Omental fat pad (tissue), 4 donors: ENCODE data around the gene ITGAX. TPM values are rescaled to one million over a fixed set of nuclear protein-coding genes. Genes with fewer than 3 reads are reported as not detected.

ENCODE experiments used
- ATAC-seq: fragments of 150-250 bp; one replicate; pipeline ENCODE4 v1.9.1; 2016; ENCODE audit warnings: mild to moderate bottlenecking, moderate library complexity; ENCODE audit not compliant: low FRiP score
- DNase-seq: peaks from one replicate; pipeline ENCODE4 v3.0.0-alpha.2; 2019; ENCODE audit warnings: low spot score
- total RNA-seq, 4 donors: library from RNA; depleted of rRNA; stranded (reverse); fragments of >200 nt; gene quantifications; one replicate each; pipeline ENCODE4 v1.1.0, GENCODE V29; 2016
- TF ChIP-seq, protein P1 (sequence below), 3 donors: fragments of 450-650 bp; IDR thresholded peaks; one replicate each; pipeline ENCODE4 v1.5.1; 2016 to 2017; ENCODE audit warnings: antibody characterized with exemption in 3 of 3, mild to moderate bottlenecking in 3 of 3, moderate library complexity in 2 of 3

Gene ITGAX
- total RNA-seq, 4 donors from 2014 or later = 11.7 to 161 (median 27.0) TPM

DNA sequence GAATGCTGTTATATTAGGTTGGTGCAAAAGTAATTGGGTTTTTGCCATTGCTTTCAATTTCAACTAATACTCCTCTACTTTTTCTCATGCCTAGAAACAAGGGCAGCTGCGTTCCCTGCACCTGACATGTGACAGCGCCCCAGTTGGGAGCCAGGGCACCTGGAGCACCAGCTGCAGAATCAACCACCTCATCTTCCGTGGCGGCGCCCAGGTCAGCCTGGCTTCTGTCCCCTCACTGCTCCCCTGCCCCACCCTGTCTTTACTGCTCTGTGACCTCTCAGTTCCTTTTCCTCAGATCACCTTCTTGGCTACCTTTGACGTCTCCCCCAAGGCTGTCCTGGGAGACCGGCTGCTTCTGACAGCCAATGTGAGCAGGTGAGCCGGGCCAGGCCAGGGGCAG, 21.7 kb downstream of the ITGAX start:
- no peak for DNase-seq
- ATAC-seq = no peak
- TF ChIP-seq, protein P1, sequence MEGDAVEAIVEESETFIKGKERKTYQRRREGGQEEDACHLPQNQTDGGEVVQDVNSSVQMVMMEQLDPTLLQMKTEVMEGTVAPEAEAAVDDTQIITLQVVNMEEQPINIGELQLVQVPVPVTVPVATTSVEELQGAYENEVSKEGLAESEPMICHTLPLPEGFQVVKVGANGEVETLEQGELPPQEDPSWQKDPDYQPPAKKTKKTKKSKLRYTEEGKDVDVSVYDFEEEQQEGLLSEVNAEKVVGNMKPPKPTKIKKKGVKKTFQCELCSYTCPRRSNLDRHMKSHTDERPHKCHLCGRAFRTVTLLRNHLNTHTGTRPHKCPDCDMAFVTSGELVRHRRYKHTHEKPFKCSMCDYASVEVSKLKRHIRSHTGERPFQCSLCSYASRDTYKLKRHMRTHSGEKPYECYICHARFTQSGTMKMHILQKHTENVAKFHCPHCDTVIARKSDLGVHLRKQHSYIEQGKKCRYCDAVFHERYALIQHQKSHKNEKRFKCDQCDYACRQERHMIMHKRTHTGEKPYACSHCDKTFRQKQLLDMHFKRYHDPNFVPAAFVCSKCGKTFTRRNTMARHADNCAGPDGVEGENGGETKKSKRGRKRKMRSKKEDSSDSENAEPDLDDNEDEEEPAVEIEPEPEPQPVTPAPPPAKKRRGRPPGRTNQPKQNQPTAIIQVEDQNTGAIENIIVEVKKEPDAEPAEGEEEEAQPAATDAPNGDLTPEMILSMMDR (IDR thresholded peaks at IDR 0.05) = no peak

DNA sequence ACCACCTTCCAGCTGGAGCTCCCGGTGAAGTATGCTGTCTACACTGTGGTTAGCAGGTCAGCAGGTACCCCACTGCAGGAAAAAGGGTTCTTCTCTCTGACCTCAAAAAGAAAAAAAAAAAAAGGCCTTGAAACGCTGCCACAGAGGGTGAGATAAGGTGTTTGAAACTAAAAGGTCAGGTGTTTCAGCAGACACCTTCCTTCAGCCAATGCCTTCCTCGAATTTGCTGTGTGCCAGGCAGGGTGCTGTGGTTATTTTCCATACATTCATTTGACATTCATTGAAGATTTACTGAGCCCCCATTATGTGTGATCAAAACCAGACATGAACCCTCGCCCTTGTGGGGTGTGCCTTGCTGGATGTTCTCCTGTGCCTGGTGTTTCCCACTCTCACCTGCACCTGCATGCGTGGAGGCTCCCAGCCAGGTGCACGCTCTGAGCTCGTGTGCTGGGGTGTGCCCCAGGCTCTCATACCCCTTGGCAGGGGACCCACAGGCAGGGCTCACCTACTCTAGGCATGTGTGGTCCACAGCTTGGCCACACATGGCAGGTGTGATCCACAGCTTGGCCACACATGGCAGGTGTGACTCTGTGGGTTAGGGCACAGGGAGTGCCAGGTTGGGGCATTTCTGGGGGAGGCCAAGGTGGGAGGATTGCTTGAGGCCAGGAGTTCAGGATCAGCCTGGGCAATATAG, 22.4 kb downstream of the ITGAX start:
- DNase-seq (no peak), ATAC-seq (no peak)
- TF ChIP-seq, protein P1 (IDR thresholded peaks at IDR 0.05) = no peak

DNA sequence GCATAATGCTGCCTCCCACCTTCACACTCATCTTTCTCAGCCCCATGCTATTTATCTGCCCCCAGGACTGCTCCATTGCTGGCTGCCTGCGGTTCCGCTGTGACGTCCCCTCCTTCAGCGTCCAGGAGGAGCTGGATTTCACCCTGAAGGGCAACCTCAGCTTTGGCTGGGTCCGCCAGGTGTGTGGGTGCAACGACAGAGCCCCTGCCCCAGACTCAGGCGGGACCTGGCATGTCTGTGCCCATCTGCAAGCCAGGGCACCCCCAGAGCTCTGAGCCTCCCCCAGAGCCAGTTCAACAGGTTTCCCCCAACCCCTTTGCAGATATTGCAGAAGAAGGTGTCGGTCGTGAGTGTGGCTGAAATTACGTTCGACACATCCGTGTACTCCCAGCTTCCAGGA, 25.2 kb downstream of the ITGAX start:
- TF ChIP-seq, protein P1 (IDR thresholded peaks at IDR 0.05) = no peak
- ATAC-seq (no peak), DNase-seq (no peak)

DNA sequence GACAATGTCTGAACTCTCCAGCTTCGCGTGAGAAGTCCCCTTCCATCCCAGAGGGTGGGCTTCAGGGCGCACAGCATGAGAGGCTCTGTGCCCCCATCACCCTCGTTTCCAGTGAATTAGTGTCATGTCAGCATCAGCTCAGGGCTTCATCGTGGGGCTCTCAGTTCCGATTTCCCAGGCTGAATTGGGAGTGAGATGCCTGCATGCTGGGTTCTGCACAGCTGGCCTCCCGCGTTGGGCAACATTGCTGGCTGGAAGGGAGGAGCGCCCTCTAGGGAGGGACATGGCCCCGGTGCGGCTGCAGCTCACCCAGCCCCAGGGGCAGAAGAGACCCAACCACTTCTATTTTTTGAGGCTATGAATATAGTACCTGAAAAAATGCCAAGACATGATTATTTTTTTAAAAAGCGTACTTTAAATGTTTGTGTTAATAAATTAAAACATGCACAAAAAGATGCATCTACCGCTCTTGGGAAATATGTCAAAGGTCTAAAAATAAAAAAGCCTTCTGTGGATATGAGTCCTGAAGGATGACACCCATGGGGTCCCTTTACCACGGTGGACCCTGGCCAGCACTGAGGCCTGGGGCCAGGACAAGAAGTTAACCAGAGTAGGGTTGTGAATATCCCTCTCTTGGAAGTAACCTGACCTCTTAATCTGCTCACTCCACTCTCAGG, 27.6 kb downstream of the ITGAX start:
- DNase-seq (no peak), ATAC-seq (no peak)
- TF ChIP-seq, protein P1 (IDR thresholded peaks at IDR 0.05) = no peak

DNA sequence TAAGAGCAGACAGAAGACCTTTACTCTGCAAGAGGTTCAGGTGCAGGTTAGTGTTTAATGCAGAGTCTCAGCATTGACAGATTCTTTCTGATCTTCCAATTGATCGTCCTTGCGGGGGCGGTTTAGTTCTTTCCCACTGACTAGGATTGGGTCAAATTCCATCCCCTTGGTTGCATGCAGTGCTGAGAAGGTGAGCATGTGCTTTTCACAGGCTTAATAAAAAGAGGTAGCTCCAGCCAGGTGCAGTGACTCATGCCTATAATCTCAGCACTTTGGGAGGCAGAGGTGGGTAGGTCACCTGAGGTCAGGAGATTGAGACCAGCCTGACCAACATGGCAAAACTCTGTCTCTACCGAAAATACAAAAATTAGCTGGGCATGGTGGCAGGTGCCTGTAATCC, 30.7 kb downstream of the ITGAX start:
- ATAC-seq (no peak), DNase-seq (no peak)
- TF ChIP-seq, protein P1 (IDR thresholded peaks at IDR 0.05) = no peak

DNA sequence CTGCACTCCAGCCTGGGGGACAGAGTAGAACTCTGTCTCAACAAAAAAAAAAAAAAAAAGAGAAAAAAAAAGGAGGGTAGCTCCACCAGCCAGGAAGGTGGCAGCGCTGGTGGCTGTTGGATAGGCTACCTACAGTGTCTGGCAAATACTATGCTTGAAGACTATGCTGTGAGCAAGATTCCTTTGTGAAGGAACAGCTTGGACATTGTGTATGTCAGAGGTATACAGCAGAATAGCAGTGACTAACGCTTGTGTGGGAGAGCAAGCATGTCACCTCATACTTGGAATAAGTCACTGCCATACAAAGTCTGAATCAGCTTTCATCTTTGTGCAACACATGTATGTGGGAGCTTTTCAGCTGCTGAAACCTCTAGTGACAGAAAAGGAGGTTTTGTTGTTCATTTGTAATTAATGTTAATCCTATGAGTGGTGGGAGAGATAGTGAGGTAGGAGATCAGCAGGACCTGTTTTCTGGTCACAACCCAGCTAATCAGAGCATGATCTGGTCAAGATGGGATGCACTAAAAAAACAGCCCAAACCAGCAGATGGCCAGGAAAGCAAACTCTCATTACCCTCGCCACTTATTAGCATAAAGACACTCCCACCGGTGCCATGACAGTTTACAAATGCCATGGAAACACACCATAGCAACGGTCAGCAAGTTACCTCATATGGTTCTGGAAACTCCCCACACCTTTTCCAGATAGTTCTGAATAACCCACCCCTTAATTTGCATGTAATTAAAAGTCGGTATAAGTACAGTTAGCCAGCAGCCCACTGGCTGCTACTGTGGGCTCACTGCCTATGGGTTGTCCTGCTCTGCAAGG, 31.4 kb downstream of the ITGAX start:
- TF ChIP-seq, protein P1 (IDR thresholded peaks at IDR 0.05) = no peak
- ATAC-seq = no peak
- DNase-seq = no peak
